ENCODE data around the gene LAMA2. TPM values are rescaled to one million over a fixed set of nuclear protein-coding genes. Genes with fewer than 3 reads are reported as not detected.

Gene LAMA2
- total RNA-seq, 4 donors from 2014 or later, result 1.7 to 112 (median 19.6) TPM

DNA sequence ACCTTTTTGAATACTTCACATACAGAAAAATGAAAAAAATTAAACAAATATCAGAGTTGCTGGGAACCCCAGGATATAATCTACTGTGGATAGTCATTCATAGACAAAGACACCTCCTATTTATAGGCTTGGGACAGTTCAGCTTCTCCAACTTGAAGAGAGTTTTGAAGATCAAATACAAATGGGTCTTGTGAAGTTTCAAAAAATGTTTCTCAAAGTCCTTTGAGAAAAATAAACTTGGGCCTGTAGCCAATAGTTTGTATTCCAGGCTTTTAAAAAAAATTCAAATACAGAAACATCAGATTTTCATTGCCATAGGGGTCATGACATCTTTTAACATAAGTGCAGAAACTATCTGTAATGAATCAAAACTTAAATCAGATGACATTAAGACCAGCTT is 334.8 kb downstream of the LAMA2 start:
- Histone ChIP-seq H3K4me1 (no peaks in the 10 kb centered on the region), H3K27me3 (no peaks in the 10 kb centered on the region), H3K27ac (no peak overlapping the region), H3K36me3 (no peaks in the 10 kb centered on the region), H3K4me3 (no peak overlapping the region), H3K9me3 (no peaks in the 10 kb centered on the region)
- TF ChIP-seq, protein P1, sequence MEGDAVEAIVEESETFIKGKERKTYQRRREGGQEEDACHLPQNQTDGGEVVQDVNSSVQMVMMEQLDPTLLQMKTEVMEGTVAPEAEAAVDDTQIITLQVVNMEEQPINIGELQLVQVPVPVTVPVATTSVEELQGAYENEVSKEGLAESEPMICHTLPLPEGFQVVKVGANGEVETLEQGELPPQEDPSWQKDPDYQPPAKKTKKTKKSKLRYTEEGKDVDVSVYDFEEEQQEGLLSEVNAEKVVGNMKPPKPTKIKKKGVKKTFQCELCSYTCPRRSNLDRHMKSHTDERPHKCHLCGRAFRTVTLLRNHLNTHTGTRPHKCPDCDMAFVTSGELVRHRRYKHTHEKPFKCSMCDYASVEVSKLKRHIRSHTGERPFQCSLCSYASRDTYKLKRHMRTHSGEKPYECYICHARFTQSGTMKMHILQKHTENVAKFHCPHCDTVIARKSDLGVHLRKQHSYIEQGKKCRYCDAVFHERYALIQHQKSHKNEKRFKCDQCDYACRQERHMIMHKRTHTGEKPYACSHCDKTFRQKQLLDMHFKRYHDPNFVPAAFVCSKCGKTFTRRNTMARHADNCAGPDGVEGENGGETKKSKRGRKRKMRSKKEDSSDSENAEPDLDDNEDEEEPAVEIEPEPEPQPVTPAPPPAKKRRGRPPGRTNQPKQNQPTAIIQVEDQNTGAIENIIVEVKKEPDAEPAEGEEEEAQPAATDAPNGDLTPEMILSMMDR (IDR thresholded peaks at IDR 0.05), result no peak
- TF ChIP-seq POLR2A (IDR thresholded peaks at IDR 0.05), result no peak
- intact Hi-C loops (cut with DNase I), result no loop called here
- no peak for DNase-seq

DNA sequence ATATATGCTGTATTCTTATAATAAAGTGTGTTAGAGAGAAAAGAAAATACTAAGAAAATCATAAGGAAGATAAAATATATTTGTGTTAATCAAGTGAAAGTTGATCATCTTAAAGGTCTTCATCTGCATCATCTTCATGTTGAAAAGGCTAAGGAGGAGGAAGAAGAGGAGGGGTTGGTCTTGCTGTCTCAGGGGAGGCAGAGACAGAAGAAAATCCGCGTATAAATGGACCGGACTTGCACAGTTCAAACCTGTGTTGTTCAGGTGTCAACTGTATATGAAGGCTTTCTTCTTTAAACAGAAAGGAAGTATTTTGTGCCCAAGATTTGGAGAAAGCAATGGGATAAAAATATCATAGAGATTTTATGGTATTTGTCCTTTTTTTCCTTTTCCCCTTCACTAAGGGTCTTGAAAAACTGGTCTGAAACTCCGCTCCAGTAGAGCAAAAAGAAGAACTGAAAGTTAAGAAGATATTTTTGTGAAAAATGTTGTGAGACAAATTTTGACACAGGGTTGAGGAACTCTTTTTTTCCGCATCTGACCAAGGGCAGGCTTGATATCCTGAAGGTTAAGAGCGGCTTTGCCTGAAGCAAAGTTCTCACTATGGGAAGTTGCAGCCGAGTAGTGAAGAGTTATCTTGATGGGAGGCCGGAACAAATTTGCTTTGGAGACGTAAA is 350.7 kb downstream of the LAMA2 start:
- no peak for DNase-seq
- Histone ChIP-seq H3K9me3 (no peaks in the 10 kb centered on the region), H3K4me1 (no peaks in the 10 kb centered on the region), H3K27ac (no peak overlapping the region), H3K27me3 (no peaks in the 10 kb centered on the region), H3K36me3 (no peaks in the 10 kb centered on the region), H3K4me3 (no peak overlapping the region)
- 87 to 88% methylated on average over 9 of the region's 9 CpGs for WGBS, 2 donors
- TF ChIP-seq, protein P1 (IDR thresholded peaks at IDR 0.05), result no peak
- no peak for TF ChIP-seq POLR2A (IDR thresholded peaks at IDR 0.05)
- intact Hi-C loops (cut with DNase I), result no loop called here

DNA sequence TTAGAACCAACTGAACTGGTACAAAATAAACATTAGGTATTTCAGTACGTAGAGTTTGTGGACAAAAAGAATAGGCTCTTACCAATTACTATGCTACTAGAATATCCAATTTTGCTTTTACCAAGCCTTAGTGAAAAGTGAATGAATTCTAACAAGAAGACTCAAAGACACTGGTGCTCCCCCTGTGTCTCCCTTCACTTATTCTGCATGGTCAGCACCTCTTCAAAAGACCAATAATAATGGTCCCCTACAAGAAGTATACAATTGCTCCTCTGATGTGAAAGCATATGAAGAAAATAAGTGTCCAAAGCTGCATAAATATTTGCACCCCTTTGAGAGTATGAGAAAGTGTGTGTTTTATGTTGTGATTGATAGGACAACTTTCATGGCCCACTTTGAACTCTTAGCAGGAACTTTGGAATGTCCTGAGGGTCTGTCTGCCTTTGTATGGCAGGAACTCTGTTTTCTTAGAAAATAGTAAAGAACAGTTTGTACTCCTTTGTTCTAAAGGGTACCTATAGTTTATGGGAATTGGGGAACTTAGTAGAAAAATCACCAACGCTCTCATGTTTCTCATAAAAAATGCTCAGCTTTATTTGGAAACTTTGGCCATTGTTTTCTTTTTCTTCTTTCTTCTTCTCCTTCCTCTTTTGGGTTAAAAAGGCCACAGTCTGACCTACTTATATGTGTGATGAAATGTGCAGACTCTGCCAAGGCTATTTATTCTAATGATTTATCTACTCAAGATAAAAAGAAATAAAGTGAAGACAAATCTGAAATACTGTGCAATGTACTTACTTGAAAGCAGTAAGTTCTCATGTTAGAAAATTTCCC is 352.4 kb downstream of the LAMA2 start:
- Histone ChIP-seq H3K4me3 (no peak overlapping the region), H3K27ac (no peak overlapping the region), H3K27me3 (no peaks in the 10 kb centered on the region), H3K9me3 (no peaks in the 10 kb centered on the region), H3K4me1 (no peaks in the 10 kb centered on the region), H3K36me3 (no peaks in the 10 kb centered on the region)
- intact Hi-C loops (cut with DNase I), result no loop called here
- WGBS, 2 donors, result 62 to 67% methylated on average over 2 of the region's 2 CpGs
- no peak for DNase-seq
- TF ChIP-seq POLR2A (IDR thresholded peaks at IDR 0.05), result no peak
- TF ChIP-seq, protein P1 (IDR thresholded peaks at IDR 0.05), result no peak

DNA sequence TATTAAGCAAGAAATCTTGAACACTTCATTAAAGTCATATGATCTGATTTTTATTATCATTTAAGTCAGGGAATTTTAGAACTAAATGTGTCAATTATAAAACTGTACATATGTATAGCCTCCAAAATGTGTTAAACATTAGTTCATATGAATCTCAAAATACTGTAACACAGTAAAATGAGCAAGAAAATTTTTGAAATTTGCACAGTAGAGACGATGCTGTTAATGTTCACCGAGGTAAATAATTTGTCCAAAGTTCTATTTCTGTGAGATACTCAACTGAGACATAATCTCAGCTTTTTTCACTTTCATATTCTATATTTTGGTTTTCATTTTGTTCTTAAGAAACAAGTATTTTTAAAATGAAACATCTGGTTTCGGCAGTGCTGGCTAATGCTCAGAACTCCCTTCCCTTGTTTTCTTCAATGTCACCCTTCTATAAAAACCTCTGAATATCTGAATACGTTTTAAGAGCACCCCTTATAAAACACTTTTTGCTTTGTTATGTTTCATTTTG is 353.1 kb downstream of the LAMA2 start:
- H3K4me1 ChIP-seq, result no peaks in the 10 kb centered on the region
- no peaks in the 10 kb centered on the region for H3K36me3 ChIP-seq
- DNase-seq, result no peak
- 61 to 69% methylated on average over 4 of the region's 4 CpGs for WGBS, 2 donors
- H3K27me3 ChIP-seq, result no peaks in the 10 kb centered on the region
- no peaks in the 10 kb centered on the region for H3K9me3 ChIP-seq
- no peak overlapping the region for H3K27ac ChIP-seq
- TF ChIP-seq, protein P1 (IDR thresholded peaks at IDR 0.05), result no peak
- no peak for TF ChIP-seq POLR2A (IDR thresholded peaks at IDR 0.05)
- intact Hi-C loops (cut with DNase I), result no loop called here
- no peak overlapping the region for H3K4me3 ChIP-seq

DNA sequence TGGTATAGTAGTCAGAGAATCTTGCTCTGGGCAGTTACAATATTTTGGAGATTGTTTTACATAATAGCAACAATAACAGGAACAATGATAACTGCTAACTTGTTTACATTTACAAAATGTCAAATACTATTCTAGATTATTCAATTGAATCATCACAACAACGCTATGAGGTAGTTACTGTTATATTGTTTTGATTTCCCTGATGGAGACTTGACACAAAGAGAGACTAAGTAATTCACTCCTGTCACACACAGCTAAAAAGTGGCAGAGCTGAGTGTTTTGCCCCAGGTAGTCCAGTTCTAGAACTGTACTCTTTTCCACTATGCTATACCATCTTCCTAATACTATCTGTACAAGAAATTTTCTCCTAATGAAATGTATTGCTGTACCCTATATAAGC is 356.1 kb downstream of the LAMA2 start:
- intact Hi-C loops (cut with DNase I), result no loop called here
- no peak overlapping the region for H3K4me3 ChIP-seq
- H3K9me3 ChIP-seq, result no peaks in the 10 kb centered on the region
- H3K36me3 ChIP-seq, result no peaks in the 10 kb centered on the region
- no peaks in the 10 kb centered on the region for H3K27me3 ChIP-seq
- H3K27ac ChIP-seq, result no peak overlapping the region
- no peak for DNase-seq
- TF ChIP-seq, protein P1 (IDR thresholded peaks at IDR 0.05), result no peak
- no peak for TF ChIP-seq POLR2A (IDR thresholded peaks at IDR 0.05)
- no peaks in the 10 kb centered on the region for H3K4me1 ChIP-seq
- WGBS, 2 donors, result 53 to 86% methylated on average over 1 of the region's 1 CpG
